Uterus (tissue), 4 donors: Measurements from ENCODE around the gene SP3. TPM values are rescaled to one million over a fixed set of nuclear protein-coding genes. Genes with fewer than 3 reads are reported as not detected.

Experiments
- DNase-seq, 2 donors: peaks; one replicate each; pipeline ENCODE4 v3.0.0-alpha.2; 2019 to 2020
- H3K27ac ChIP-seq, 2 donors: fragments of 200-600 bp; sonication (generic); 1 replicate in 1 of 2; 2 replicates in 1 of 2; pipeline ENCODE4 v1.5.1; 2016 to 2018
- H3K27me3 ChIP-seq, 2 donors: fragments of 200-600 bp; sonication (generic); one replicate each; pipeline ENCODE4 v1.5.1; 2018 to 2019; ENCODE audit warnings: control low read depth in 1 of 2
- H3K36me3 ChIP-seq, 2 donors: fragments of 200-600 bp; sonication (generic); one replicate each; pipeline ENCODE4 v1.5.1; 2019; ENCODE audit warnings: control low read depth in 1 of 2
- H3K4me1 ChIP-seq, 2 donors: fragments of 200-600 bp; sonication (generic); one replicate each; pipeline ENCODE4 v1.5.1; 2018 to 2019; ENCODE audit warnings: control low read depth in 1 of 2
- H3K4me3 ChIP-seq, 2 donors: fragments of 200-600 bp; sonication (generic); 1 replicate in 1 of 2; 2 replicates in 1 of 2; pipeline ENCODE4 v1.5.1; 2018 to 2019; ENCODE audit warnings: mild to moderate bottlenecking in 1 of 2
- H3K9me3 ChIP-seq, 2 donors: fragments of 200-600 bp; sonication (generic); one replicate each; pipeline ENCODE4 v1.5.1; 2019; ENCODE audit warnings: control low read depth in 1 of 2
- POLR2A ChIP-seq, 2 donors: fragments of 450-650 bp; IDR thresholded peaks; one replicate each; pipeline ENCODE4 v1.6.1; 2016; ENCODE audit warnings: antibody characterized with exemption in 2 of 2, mild to moderate bottlenecking in 1 of 2, moderate library complexity in 1 of 2
- intact Hi-C: fragments of 100-400 bp; cut with DNase I; formaldehyde crosslinking; loops from one replicate; pipeline ENCODE4 v1.15.1; 2023; ENCODE audit warnings: low total_unique reads
- total RNA-seq, 4 donors: library from RNA; depleted of rRNA in 3 of 4; stranded (reverse); fragments of >200 nt in 3 of 4; gene quantifications; one replicate each; pipeline versions ENCODE4 v1.1.0 to v1.2.4, GENCODE V29; 2014 to 2023
- TF ChIP-seq, protein P1 (sequence below), 4 experiments: fragments of 200-600 bp in 2 of 4; fragments of 450-650 bp in 2 of 4; sonication (generic) in 2 of 4; IDR thresholded peaks; one replicate each; pipeline ENCODE4 v1.5.1; 2016 to 2019; ENCODE audit warnings: antibody characterized with exemption in 4 of 4, mild to moderate bottlenecking in 2 of 4, moderate library complexity in 1 of 4
- donor health status: DM: yes; HTN: yes; CAD: no.

SP3 gene
- total RNA-seq, 4 donors from 2014 or later = 100 to 359 (median 220) TPM

DNA sequence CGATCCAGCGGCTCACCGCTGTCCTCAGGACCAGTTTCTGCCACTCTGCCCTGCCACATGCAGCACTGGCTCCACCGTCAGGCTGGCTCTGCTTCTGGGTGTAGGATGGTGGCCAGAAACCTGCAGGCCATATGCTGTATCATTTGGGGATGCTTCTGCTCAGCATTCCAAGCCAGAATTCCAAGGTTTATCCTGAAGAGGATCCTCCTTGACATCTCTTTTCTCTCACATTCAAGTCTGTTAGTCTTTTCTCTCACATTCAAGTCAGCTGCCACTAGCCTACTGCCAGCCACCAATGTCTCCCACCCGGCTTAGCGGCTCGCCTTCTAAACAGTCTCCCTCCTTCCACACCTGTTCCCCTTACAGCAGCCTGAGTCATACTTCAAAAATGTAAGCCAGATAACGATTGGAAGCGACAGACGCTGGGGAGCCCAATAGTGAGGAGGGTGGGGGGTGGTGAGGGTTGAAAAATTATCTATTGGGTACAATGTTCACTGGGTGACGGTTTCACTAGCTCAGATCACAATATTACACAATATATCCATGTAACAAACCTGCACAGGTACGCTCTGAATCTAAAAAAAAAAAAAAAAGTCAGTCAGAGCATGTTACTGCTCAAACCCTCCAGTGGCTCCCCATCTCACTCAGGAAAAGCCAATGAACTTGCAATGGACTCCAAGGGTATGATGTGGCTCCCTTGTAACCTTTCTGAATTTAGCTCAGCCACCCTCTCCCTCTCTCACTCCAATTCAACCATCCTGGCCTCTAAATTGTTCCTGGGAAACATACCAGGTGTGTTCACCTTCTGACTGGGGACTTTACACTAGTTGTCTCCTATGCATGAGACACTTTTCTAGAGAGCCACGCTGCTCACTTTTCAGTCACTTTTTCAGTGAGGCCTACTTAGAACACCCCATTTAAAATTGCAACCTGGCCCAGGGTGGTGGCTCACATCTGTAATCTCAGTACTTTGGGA lies 38.8 kb upstream of the SP3 start:
- Histone ChIP-seq H3K36me3 (no peaks in the 10 kb centered on the region), H3K27ac (peak overlapping the region; percentile 68 to 78), H3K9me3 (no peaks in the 10 kb centered on the region), H3K4me3 (no peak overlapping the region), H3K27me3 (no peaks in the 10 kb centered on the region), H3K4me1 (peaks cover 5 to 9% of the 10 kb centered on the region in 2 donors)
- intact Hi-C loops = no loop called here
- no peak for DNase-seq
- TF ChIP-seq, protein P1, sequence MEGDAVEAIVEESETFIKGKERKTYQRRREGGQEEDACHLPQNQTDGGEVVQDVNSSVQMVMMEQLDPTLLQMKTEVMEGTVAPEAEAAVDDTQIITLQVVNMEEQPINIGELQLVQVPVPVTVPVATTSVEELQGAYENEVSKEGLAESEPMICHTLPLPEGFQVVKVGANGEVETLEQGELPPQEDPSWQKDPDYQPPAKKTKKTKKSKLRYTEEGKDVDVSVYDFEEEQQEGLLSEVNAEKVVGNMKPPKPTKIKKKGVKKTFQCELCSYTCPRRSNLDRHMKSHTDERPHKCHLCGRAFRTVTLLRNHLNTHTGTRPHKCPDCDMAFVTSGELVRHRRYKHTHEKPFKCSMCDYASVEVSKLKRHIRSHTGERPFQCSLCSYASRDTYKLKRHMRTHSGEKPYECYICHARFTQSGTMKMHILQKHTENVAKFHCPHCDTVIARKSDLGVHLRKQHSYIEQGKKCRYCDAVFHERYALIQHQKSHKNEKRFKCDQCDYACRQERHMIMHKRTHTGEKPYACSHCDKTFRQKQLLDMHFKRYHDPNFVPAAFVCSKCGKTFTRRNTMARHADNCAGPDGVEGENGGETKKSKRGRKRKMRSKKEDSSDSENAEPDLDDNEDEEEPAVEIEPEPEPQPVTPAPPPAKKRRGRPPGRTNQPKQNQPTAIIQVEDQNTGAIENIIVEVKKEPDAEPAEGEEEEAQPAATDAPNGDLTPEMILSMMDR (IDR thresholded peaks at IDR 0.05) = no peak
- TF ChIP-seq POLR2A (IDR thresholded peaks at IDR 0.05) = no peak

DNA sequence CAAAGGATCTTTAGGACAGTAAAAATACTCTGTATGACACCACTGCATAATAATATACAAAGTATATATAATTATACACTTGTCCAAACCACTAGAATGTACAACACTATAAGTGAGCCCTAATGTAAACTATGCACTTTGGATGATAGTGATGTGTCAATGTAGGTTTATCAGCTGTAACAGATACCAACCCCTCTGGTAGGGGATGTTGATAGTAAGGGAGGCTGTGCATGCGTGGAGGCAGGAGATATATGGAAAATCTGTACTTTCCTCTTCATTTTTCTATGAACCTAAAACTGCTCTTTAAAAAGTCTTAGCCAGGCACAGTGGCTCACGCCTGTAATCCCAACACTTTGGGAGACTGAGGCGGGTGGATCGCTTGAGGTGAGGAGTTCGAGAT lies 37.5 kb upstream of the SP3 start:
- TF ChIP-seq, protein P1 (IDR thresholded peaks at IDR 0.05) = no peak
- H3K27ac ChIP-seq = no peak overlapping the region
- no peak overlapping the region for H3K4me3 ChIP-seq
- no peak for DNase-seq
- peaks cover 9% of the 10 kb centered on the region in 2 donors for H3K4me1 ChIP-seq
- H3K27me3 ChIP-seq = no peaks in the 10 kb centered on the region
- intact Hi-C loops = no loop called here
- no peaks in the 10 kb centered on the region for H3K9me3 ChIP-seq
- no peaks in the 10 kb centered on the region for H3K36me3 ChIP-seq

DNA sequence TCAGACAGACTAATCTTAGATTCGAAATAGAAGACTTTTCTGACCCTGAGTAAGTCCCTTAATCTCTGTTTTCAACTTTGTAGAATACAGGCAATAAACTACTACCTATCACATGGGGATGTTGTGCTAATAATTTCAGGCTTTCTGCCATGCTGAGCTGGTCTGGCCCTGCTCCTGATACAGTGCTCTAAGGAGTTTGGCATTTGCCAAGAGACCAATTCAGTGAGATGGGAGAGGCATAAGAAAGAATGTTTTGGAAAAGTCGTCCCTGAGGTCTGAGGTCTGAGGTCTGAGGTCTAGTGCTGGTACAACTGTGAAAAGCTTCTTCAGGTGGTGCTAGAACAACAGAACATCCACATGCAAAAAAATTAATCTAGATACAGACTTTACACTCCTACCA lies 35.9 kb upstream of the SP3 start:
- Histone ChIP-seq H3K4me1 (peaks cover 9 to 12% of the 10 kb centered on the region in 2 donors), H3K9me3 (no peaks in the 10 kb centered on the region), H3K36me3 (no peaks in the 10 kb centered on the region), H3K4me3 (no peak overlapping the region), H3K27ac (peak overlapping the region in 1 of 2 donors; percentile 16), H3K27me3 (no peaks in the 10 kb centered on the region)
- TF ChIP-seq, protein P1 (IDR thresholded peaks at IDR 0.05) = no peak
- no peak for TF ChIP-seq POLR2A (IDR thresholded peaks at IDR 0.05)
- intact Hi-C loops = no loop called here
- DNase-seq = no peak

DNA sequence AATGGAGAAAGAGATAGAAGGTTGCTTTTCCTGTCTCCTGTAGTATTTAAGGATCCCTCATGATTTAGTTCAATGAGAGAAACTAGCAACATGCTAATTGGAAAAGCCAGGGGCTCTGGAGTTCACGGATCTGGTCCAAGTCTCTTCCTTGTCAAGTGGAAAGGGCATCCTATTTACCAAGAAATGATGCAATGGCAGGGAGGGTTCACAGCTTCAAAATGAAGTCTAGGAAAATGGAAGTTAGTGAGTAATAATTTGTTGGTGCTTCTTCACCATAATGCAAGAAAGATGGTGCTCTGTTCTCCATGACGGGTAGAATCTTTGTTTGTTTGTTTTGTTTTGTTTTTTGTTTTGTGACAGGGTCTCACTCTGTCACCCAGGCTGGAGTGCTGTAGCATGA lies 34.6 kb upstream of the SP3 start:
- Histone ChIP-seq H3K4me1 (peaks cover 4 to 8% of the 10 kb centered on the region in 2 donors), H3K36me3 (no peaks in the 10 kb centered on the region), H3K4me3 (no peak overlapping the region), H3K27me3 (no peaks in the 10 kb centered on the region), H3K9me3 (no peaks in the 10 kb centered on the region), H3K27ac (peak overlapping the region in 1 of 2 donors; percentile 31)
- intact Hi-C loops = no loop called here
- TF ChIP-seq, protein P1 (IDR thresholded peaks at IDR 0.05) = no peak
- TF ChIP-seq POLR2A (IDR thresholded peaks at IDR 0.05) = no peak
- DNase-seq = no peak

DNA sequence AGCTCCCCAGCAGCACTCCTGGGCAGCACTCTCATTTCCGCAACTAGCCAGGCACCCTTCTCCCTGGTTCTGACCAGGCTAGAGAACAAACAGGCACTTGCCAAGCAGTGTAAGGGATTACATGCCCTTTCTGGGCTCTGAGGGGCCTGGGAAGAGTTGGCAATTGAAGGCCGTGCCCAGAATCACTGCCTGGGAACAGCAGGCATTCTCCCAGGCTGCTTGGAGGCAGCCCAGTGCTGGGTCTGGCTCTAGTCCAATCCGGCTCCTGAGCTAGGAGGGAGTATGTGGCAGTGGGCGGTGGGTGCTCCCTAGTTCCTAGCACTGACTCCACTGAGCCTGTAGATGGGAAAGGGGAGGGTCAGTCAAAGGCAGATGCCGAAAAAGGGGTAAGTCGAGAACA lies 34.1 kb upstream of the SP3 start:
- Histone ChIP-seq H3K4me3 (no peak overlapping the region), H3K4me1 (peaks cover 4 to 6% of the 10 kb centered on the region in 2 donors), H3K27ac (peak overlapping the region in 1 of 2 donors; percentile 31), H3K36me3 (no peaks in the 10 kb centered on the region), H3K9me3 (no peaks in the 10 kb centered on the region), H3K27me3 (no peaks in the 10 kb centered on the region)
- TF ChIP-seq, protein P1 (IDR thresholded peaks at IDR 0.05) = no peak
- no peak for TF ChIP-seq POLR2A (IDR thresholded peaks at IDR 0.05)
- intact Hi-C loops = no loop called here
- DNase-seq = no peak
